Measurements from ENCODE around the gene OR8B2. TPM values are rescaled to one million over a fixed set of nuclear protein-coding genes. Genes with fewer than 3 reads are reported as not detected.
A peak's percentile ranks its signal among the peaks of the same experiment; 100 is the strongest.

The OR8B2 gene, protein sequence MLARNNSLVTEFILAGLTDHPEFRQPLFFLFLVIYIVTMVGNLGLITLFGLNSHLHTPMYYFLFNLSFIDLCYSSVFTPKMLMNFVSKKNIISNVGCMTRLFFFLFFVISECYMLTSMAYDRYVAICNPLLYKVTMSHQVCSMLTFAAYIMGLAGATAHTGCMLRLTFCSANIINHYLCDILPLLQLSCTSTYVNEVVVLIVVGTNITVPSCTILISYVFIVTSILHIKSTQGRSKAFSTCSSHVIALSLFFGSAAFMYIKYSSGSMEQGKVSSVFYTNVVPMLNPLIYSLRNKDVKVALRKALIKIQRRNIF
- total RNA-seq (2021; fragmentation: NEBNext Ultra II Directional; extraction: Animal tissue kit (Norgen Biotek cat#: 25700)), result not detected
- long read RNA-seq, result 0 reads

- no peaks in the 10 kb centered on the region for H3K4me1 Mint-ChIP-seq (ENCODE audit: low read depth)
- no peak within 1 kb of the TSS for H3K27ac Mint-ChIP-seq
- TF ChIP-seq, protein P1, sequence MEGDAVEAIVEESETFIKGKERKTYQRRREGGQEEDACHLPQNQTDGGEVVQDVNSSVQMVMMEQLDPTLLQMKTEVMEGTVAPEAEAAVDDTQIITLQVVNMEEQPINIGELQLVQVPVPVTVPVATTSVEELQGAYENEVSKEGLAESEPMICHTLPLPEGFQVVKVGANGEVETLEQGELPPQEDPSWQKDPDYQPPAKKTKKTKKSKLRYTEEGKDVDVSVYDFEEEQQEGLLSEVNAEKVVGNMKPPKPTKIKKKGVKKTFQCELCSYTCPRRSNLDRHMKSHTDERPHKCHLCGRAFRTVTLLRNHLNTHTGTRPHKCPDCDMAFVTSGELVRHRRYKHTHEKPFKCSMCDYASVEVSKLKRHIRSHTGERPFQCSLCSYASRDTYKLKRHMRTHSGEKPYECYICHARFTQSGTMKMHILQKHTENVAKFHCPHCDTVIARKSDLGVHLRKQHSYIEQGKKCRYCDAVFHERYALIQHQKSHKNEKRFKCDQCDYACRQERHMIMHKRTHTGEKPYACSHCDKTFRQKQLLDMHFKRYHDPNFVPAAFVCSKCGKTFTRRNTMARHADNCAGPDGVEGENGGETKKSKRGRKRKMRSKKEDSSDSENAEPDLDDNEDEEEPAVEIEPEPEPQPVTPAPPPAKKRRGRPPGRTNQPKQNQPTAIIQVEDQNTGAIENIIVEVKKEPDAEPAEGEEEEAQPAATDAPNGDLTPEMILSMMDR (IDR thresholded peaks at IDR 0.05), result no peak
- no peak within 1 kb of the TSS for H3K4me3 Mint-ChIP-seq
- no peaks in the 10 kb centered on the region for H3K27me3 Mint-ChIP-seq (ENCODE audit: insufficient read depth)
- DNase-seq, result no peak
- H3K36me3 Mint-ChIP-seq (ENCODE audit: low read depth), result no peaks in the 10 kb centered on the region
- peaks cover 30% of the 10 kb centered on the region for H3K9me3 Mint-ChIP-seq
Measured at GRCh38 chr11:124384399-124384798, at the start of gene OR8B2. Gene OR8B2, minus strand, starts transcription at chr11:124384499. Its CDS starts 1,156 bp downstream, at chr11:124383343.

GRCh38 chr11:124429599-124429998 is 45.3 kb upstream of the OR8B2 start:
- Mint-ChIP-seq H3K27ac (no peak overlapping the region), H3K36me3 (ENCODE audit: low read depth) (no peaks in the 10 kb centered on the region), H3K27me3 (ENCODE audit: insufficient read depth) (peaks cover 2% of the 10 kb centered on the region; the same call in 1 of the 2 replicates), H3K4me1 (ENCODE audit: low read depth) (no peaks in the 10 kb centered on the region), H3K9me3 (peaks cover 13% of the 10 kb centered on the region), H3K4me3 (no peak overlapping the region)
- DNase-seq, result no peak
- TF ChIP-seq, protein P1 (IDR thresholded peaks at IDR 0.05), result no peak

GRCh38 chr11:124424384-124424921 is 40.2 kb upstream of the OR8B2 start, which contains the start of gene OR8B4:
Gene OR8B4, minus strand, starts transcription at chr11:124424871. Its CDS starts 0 bp downstream, at chr11:124424871.
- H3K9me3 Mint-ChIP-seq, result peaks cover 9% of the 10 kb centered on the region
- H3K27ac Mint-ChIP-seq, result no peak within 1 kb of the TSS
- no peak within 1 kb of the TSS for H3K4me3 Mint-ChIP-seq
- no peak for DNase-seq
- no peaks in the 10 kb centered on the region for H3K36me3 Mint-ChIP-seq (ENCODE audit: low read depth)
- peaks cover 6% of the 10 kb centered on the region for H3K27me3 Mint-ChIP-seq (ENCODE audit: insufficient read depth)
- TF ChIP-seq, protein P1 (IDR thresholded peaks at IDR 0.05), result no peak
- no peaks in the 10 kb centered on the region for H3K4me1 Mint-ChIP-seq (ENCODE audit: low read depth)

DNA sequence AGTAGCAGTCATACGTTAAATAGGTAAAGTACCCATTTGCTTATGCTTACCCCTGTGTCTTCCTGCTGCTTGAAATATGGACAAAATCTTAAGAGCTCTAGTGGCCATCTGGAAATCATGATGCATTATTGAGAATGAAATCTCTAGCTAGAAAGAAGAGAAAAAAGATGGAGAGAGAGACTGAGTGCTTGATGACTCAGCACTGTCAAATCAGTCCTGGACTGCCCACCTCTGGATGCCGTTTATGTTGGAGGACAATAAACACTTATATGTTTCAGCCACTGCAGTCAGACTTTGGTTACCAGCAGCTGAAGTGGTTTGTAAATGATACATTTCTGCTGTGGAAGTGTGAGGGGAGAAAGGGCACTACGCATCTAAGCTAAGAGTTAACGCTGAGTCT is 36.7 kb upstream of the OR8B2 start:
- TF ChIP-seq, protein P1 (IDR thresholded peaks at IDR 0.05), result no peak
- Mint-ChIP-seq H3K36me3 (ENCODE audit: low read depth) (no peaks in the 10 kb centered on the region), H3K27me3 (ENCODE audit: insufficient read depth) (peaks cover 3% of the 10 kb centered on the region), H3K4me3 (no peak overlapping the region), H3K27ac (no peak overlapping the region), H3K9me3 (no peaks in the 10 kb centered on the region), H3K4me1 (ENCODE audit: low read depth) (no peaks in the 10 kb centered on the region)
- no peak for DNase-seq

DNA sequence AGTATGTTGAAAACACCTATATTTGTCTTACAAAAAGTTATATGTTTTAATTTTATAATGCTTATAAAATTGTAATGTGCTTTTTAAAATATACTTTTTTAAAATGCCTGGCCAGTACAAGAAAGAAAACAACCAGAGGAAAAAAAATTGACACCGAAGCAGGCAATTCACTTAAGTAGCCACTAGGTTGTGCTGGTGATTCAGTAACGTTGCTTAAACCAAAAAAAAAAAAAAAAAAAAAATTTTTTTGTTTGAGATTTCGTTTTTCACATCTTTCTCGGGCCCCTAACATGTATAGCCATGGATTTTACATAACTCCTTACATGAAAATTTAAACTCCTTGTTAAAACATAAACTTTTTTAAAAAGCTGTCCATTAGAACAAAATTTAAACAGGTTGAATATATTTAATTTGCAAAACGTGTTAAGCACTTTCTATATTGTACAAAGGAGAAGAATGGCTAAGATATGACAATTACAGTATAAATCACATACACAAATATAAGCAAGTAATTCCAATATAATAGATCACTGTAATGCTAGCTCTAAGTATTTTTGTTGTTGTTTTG is 31.1 kb upstream of the OR8B2 start:
- Mint-ChIP-seq H3K9me3 (no peaks in the 10 kb centered on the region), H3K27me3 (ENCODE audit: insufficient read depth) (peaks cover 3% of the 10 kb centered on the region), H3K36me3 (ENCODE audit: low read depth) (no peaks in the 10 kb centered on the region), H3K27ac (no peak overlapping the region), H3K4me3 (no peak overlapping the region; the same call in 1 of the 2 replicates), H3K4me1 (ENCODE audit: low read depth) (0 out of 2 replicates have a peak, but pooled peaks cover 5% of the 10 kb centered on the region)
- TF ChIP-seq, protein P1 (IDR thresholded peaks at IDR 0.05), result peak; percentile 88
- peak; percentile 29 for DNase-seq

Data from HFFc6 (cell line).